Stimulated activated CD4-positive, alpha-beta T cell treated with anti-CD3 and anti-CD28 coated beads, Interleukin-12 subunit alpha, Interleukin-12 subunit beta, amount 100 ng/mL, for 48 hours (primary cell): ENCODE measurements around the gene RIPOR1.

Source experiments
- DNase-seq, 3 donors: peaks; one replicate each; pipeline ENCODE4 v3.0.0-alpha.2; 2020; ENCODE audit warnings: low read depth in 2 of 3, low spot score in 1 of 3

Gene RIPOR1

GRCh38 chr16:67551091-67551490 is 22.5 kb downstream of the RIPOR1 start:
- no peak for DNase-seq

GRCh38 chr16:67551972-67552371 is 23.3 kb downstream of the RIPOR1 start:
- no peak for DNase-seq

- no peak for DNase-seq
Measured at GRCh38 chr16:67552476-67552875, 23.8 kb downstream of the RIPOR1 start.

GRCh38 chr16:67555795-67556212 is 27.2 kb downstream of the RIPOR1 start:
- peak in 1 of 3 donors; percentile 20 for DNase-seq

GRCh38 chr16:67558859-67559258 is 30.2 kb downstream of the RIPOR1 start:
- no peak for DNase-seq

- no peak for DNase-seq
Measured at GRCh38 chr16:67560827-67561342, 32.3 kb downstream of the RIPOR1 start.

GRCh38 chr16:67561501-67561823 is 32.8 kb downstream of the RIPOR1 start:
- no peak for DNase-seq

GRCh38 chr16:67561824-67562525 is 33.3 kb downstream of the RIPOR1 start:
- DNase-seq, result peak; percentile 96 to 98 (median 97)

GRCh38 chr16:67562526-67562917 is 33.9 kb downstream of the RIPOR1 start, which contains the start of gene CTCF:
Gene CTCF, plus strand, starts transcription at chr16:67562526. Its CDS starts 48,307 bp downstream, at chr16:67610833.
- peak in 2 of 3 donors; percentile 60 to 79 for DNase-seq

DNA sequence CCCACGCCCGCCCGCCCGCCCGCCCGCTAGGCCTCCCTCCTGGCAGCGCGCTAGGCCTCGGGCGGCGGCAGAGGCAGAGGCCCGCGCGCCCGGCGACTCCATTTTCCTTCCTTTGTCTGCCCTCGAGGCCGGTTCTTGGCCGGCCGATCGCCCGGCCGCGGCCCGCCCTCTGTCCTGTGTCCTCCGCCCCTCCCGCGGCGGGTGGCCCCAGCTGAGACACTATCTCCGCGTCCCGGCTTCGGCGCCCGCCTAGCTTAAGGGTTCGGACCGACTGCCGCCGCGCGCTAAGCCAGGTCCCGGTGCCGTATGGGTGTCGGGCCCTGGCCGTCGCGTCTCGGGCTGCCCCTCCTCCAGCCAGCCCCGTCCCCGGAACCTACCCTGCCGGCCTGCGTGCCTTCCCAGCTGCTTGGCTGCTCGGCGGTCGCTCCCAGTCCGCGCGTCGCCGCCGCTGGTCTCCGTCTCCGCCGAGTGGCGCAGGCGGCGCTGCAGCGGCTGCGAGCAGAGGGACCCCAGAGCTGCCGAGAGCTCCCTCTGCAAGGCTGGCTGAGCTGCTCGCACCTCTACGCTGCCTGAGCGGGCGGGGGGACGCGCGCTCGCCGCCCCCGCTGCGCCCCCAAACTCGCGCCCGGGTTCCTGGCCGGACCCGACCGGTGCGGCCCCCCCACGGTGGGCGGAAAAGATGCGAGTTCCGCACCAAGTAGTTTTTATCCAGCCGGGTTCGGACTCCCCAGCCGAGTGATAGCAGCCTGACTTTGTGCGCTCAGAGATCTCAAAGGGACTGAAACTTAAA is 34.5 kb downstream of the RIPOR1 start:
- peak; percentile 28 to 46 (median 29) for DNase-seq

DNA sequence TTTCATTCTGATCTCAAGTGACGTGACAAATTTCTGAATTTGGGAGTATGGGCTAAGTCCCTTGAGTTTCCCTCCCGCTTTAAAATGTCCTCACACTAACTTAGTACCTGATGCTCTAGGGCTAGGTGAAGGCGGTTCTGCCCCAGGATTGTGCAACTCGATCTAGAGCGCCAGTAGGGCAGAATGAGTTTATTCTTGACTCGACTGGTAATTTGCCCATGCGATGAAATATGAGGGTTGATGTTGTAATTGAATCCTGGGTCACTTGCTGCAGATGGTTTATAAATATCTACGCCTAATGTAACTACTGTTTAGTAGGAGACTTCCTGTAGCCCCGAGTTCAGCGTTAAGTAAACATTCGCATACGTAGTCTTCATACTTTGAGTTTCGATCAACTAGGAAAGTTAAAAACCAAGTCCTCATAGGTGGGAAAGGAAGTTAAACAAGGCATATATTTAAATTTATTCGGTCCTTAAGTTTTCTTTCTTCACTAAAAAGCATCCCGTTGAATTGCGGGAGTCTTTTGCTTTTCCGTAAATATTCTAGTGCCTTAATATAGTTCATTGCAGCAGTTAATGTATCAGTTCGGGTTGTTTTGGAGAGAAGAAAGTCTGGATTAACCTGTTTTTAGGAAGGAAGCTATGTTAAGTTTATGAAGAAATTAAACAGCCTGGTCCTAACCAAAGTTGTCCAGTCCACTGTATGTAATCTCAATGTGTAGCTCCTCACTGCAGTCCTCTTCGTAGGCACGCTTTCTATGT is 35.3 kb downstream of the RIPOR1 start:
- DNase-seq, result peak in 1 of 3 donors; percentile 30

GRCh38 chr16:67565470-67566100 is 37.0 kb downstream of the RIPOR1 start:
- no peak for DNase-seq

DNA sequence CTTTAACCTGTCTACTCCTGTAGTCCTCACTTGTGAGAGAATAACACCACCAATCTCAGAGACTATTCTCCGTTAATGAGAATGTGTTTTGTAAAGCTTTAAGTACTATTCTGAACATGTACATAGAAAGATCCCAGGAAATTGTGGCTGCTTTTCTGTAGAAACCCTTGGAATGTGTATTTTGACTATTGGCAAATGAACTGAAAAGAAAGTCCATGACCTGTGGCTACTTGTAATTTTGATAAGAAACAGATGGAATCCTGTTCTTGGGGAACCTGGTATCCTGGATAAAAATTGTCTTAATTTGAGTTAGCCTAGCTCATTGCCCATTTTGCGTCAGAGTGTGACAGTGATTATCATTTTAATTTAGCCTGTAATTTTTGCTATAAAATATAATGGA is 42.8 kb downstream of the RIPOR1 start:
- no peak for DNase-seq

- DNase-seq, result no peak
Measured at GRCh38 chr16:67571981-67572431, 43.4 kb downstream of the RIPOR1 start.

DNA sequence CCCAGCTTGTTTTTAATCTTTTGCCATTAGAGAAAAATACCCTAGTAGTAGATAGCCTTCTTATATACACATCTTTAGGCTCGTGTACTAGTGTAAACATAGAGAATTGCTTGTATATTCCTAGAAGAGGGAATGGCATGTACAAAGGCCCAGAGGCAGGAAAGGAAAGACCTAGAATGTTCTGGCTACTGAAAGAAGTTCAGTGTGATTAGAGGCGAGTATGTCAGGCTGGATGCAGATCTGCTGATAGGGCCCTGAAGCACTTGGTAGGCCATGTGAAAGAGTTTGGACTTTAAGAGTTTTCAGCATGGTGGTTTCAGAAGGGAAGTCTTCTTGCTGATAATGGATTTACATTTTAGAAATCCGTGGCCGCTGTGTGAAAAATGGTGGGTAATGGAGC is 51.1 kb downstream of the RIPOR1 start:
- DNase-seq, result no peak

GRCh38 chr16:67580202-67580601 is 51.6 kb downstream of the RIPOR1 start:
- DNase-seq, result no peak

DNA sequence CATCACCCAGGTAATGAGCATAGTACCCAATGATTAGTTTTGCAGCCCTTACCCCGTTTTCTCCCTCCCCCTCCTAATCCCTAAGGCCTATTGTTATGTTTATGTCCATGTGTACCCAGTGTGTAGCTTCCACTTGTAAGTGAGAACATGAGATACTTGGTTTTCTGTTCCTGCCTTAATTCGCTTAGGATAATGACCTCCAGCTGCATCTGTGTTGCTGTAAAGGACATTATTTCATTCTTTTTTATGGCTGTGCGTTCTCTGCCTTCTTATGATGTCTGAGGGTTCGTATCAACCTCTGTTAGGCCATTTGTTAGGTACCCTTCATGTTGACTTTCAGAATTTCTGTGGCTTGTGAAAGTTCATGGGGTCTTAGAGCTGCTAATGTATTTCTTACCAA is 64.7 kb downstream of the RIPOR1 start:
- no peak for DNase-seq

- DNase-seq, result no peak
Measured at GRCh38 chr16:67593701-67594100, 65.1 kb downstream of the RIPOR1 start.

DNA sequence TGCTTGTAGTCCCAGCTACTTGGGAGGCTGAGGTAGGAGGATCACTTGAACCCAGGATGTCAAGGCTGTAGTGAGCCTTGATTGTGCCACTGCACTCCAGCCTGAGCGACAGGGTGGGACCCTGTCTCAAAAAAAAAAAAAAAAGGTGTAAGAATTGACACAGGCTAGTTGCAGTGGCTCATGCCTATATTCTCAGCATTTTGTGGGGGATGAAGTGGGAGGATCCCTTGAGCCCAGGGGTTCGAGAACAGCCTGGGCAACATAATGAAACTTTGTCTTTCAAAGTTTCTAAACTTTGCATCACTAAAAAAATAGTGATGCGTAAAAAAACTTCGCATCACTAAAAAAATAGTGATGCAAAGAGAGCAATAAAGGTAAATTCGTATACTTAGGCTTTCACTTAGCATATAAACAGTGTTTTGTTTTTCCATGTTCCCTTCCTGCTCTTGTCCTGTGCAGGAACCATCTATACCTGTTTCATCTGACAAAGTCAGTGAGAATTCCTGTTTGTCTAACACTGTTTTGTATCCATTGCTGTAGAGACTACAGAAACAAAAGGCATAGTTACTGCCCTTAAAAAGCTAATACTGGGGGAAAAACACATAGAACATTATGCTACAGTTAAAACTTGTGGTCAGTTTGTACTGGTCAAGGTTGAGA is 65.8 kb downstream of the RIPOR1 start:
- DNase-seq, result no peak

DNA sequence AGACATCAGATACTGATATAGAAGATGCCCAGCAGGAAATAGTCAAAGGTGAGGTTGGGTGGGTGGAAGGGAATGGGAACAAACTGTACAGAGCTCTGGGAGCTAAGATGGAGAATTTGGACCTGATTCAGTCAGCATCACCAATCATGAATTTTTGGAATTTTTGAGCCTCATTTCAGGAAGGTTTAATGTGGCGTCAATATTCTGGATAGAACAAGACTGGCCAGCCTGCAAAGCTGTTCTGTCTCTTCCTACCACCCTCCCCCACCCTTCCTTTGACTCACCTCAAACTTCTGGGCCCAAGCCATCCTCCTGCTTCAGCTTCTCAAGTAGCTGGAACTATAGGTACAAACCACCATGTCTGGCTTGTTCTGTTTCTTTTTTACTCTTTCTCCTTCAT is 66.3 kb downstream of the RIPOR1 start:
- DNase-seq, result no peak
